Omental fat pad (tissue), 4 donors: ENCODE measurements around the gene CTNS. TPM values are rescaled to one million over a fixed set of nuclear protein-coding genes. Genes with fewer than 3 reads are reported as not detected.

Experiments used
- ATAC-seq: fragments of 150-250 bp; one replicate; pipeline ENCODE4 v1.9.1; 2016; ENCODE audit warnings: mild to moderate bottlenecking, moderate library complexity; ENCODE audit not compliant: low FRiP score
- DNase-seq: peaks from one replicate; pipeline ENCODE4 v3.0.0-alpha.2; 2019; ENCODE audit warnings: low spot score
- total RNA-seq, 4 donors: library from RNA; depleted of rRNA; stranded (reverse); fragments of >200 nt; gene quantifications; one replicate each; pipeline ENCODE4 v1.1.0, GENCODE V29; 2016
- TF ChIP-seq, protein P1 (sequence below), 3 donors: fragments of 450-650 bp; IDR thresholded peaks; one replicate each; pipeline ENCODE4 v1.5.1; 2016 to 2017; ENCODE audit warnings: antibody characterized with exemption in 3 of 3, mild to moderate bottlenecking in 3 of 3, moderate library complexity in 2 of 3

The CTNS gene
- total RNA-seq, 4 donors from 2014 or later, result 18.8 to 29.9 (median 23.1) TPM

DNA sequence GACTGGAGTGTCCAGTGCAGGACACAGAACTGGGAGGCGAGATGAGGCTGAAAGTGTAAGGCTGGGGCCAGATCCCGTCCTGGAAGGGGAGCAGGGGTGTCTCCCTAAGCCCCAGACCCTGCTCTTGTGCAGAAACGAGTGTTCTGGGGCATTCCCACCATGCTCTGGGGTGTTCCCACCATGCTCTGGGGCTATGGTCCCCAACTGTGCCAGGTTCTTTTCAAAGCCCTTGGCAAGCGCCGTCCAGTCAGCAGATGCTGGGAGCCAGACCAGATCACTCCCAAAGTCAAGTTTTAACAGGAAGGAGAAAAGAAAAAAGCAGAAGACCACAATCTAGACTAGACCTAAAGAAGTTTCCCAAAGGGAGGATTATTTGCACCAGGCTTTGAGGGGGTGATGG is 29.3 kb downstream of the CTNS start:
- TF ChIP-seq, protein P1, sequence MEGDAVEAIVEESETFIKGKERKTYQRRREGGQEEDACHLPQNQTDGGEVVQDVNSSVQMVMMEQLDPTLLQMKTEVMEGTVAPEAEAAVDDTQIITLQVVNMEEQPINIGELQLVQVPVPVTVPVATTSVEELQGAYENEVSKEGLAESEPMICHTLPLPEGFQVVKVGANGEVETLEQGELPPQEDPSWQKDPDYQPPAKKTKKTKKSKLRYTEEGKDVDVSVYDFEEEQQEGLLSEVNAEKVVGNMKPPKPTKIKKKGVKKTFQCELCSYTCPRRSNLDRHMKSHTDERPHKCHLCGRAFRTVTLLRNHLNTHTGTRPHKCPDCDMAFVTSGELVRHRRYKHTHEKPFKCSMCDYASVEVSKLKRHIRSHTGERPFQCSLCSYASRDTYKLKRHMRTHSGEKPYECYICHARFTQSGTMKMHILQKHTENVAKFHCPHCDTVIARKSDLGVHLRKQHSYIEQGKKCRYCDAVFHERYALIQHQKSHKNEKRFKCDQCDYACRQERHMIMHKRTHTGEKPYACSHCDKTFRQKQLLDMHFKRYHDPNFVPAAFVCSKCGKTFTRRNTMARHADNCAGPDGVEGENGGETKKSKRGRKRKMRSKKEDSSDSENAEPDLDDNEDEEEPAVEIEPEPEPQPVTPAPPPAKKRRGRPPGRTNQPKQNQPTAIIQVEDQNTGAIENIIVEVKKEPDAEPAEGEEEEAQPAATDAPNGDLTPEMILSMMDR (IDR thresholded peaks at IDR 0.05), result no peak
- no peak for DNase-seq
- ATAC-seq, result no peak

DNA sequence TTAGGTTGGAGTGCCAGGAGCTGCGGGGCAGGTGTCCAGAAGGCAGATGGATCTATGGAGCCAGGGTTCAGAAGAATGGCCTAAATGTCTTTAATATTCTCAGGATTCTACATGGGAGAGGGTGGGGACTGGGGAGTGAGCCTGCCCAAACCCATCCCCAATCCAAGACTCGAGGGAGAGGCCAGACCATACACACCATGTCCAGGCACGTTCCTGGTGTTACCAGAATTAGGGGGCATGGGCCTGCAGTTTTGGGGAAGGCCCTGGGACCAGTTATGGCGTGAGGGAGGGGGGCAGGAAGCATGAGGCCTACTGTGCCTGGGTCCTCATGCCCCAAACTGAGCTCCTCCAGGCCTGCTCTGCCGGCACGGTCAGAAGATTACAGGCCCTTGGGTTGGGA is 30.0 kb downstream of the CTNS start:
- DNase-seq (no peak), ATAC-seq (no peak)
- TF ChIP-seq, protein P1 (IDR thresholded peaks at IDR 0.05), result no peak

DNA sequence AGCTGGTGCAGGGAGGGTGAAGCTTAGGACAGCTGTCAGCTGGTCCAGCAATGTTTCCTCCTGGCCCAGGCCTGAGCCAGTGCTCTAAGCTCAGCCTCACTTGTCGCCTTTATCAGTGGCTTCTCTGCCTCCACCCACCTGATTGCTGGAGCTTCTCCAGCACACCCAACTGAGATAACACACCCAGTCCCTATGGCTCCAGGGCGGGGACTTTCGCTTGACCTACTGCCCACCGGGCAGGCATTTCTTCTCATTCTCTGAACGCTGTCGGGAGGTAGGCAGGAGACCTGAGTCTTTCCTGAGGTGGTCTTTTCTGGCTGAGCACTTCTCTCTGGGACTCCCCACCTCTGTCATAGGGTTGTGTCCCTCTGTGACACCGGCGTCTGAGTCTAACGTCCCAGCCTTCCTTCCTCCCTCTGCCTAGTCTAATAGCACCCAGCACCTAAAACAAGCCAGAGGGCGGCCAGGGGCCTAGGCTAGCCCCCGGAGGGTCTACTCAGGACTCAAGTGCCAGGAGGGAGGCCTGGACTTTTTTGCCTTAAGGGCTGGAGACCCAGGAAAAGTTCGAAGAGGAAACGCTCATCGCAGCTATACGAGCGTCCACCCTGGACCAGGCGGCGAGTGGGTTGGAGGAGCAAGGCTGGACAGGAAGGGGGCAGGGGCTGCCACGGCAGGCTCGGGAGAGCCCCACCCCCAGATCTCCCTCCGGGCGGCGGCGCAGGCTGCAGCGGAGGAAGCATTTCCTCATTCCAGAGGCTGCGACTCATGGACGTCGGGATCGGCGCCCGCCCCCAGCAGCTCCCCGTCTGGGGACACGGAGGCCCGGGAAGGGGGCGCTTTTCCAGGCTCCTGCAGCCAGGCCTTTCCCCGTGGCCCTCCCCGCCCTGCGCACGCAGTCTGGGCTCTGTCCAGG is 31.1 kb downstream of the CTNS start:
- ATAC-seq (peak; percentile 89), DNase-seq (peak; percentile 45)
- TF ChIP-seq, protein P1 (IDR thresholded peaks at IDR 0.05), result no peak

DNA sequence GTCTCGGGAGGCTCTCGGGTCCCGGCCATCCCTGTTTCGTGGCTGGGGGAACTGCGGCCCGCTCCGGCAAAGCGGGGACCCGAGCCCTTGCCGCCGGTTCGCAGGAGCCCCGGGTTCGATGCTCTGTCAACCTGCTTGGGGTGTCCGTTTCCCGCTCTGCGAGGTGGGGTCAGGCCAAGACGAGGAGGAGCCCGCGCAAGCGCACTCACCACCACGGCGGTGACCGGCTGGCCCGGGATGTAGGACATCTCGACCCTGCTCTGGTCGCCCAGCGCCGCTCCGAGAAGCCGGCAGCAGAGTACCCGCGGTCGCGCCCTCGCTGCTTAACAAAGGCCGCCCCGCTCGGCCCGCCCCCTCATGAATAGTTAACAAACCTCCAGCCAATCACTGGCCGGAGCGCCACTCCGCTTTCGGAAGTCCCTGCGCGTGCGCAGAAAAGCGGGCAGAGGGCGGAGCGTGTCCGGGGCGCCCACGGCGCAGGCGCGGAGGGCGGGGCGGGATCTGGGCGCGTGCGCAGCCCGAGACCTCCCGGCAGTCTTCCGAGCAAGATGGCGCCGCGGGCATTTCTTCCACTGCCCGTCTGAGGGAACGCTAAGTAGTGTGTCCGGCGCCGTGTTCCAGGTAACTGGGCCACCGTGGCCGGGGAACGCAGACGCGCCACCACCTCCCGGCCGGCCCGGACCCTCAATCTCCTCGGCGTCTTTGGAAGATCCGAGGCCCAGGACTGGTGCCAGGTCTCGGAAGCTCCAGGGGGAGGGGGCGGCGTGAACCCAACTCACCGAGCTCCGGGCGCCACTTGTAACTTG is 31.9 kb downstream of the CTNS start, which contains the start of the genes EMC6 and TAX1BP3:
Gene EMC6, plus strand, starts transcription at position 534 of the 806 bp plus-strand sequence. CDS start 335 bp downstream, outside the sequence.
Gene TAX1BP3, minus strand, starts transcription at position 300 of the 806 bp plus-strand sequence. Its CDS starts 52 bp downstream, at position 248.
- DNase-seq (peak; percentile 92), ATAC-seq (peak; percentile 92)
- TF ChIP-seq, protein P1 (IDR thresholded peaks at IDR 0.05), result no peak

DNA sequence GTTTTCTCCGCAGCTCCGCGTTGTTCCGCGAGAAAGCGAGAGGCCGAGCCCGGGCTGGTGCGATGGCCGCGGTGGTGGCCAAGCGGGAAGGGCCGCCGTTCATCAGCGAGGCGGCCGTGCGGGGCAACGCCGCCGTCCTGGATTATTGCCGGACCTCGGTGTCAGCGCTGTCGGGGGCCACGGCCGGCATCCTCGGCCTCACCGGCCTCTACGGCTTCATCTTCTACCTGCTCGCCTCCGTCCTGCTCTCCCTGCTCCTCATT is 32.5 kb downstream of the CTNS start:
- TF ChIP-seq, protein P1 (IDR thresholded peaks at IDR 0.05), result no peak
- no peak for DNase-seq
- no peak for ATAC-seq

DNA sequence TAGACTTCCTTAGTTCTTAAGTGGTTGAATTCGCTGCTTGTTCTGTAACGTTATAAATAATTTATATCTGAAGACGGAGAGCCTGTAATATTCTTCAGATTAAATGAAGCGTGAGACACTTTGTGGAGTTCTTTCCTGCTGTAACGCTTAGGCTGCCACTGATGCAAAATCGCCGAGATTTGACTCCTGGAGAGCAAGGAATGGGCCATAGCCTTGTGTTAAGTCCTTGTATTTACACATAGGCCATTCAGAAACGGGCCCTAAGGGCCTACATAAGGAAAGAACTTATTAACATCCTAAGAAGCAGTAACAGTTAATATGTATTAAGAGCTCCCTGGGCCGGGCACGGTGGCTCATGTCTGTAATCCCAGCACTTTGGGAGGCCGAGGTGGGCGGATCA is 33.0 kb downstream of the CTNS start:
- no peak for DNase-seq
- ATAC-seq, result no peak
- TF ChIP-seq, protein P1 (IDR thresholded peaks at IDR 0.05), result no peak
